ENCODE results near the gene EFNA4. TPM values are rescaled to one million over a fixed set of nuclear protein-coding genes. Genes with fewer than 3 reads are reported as not detected.

The EFNA4 gene
- total RNA-seq, 1 experiment from 2014 or later, result 9.8 TPM

DNA sequence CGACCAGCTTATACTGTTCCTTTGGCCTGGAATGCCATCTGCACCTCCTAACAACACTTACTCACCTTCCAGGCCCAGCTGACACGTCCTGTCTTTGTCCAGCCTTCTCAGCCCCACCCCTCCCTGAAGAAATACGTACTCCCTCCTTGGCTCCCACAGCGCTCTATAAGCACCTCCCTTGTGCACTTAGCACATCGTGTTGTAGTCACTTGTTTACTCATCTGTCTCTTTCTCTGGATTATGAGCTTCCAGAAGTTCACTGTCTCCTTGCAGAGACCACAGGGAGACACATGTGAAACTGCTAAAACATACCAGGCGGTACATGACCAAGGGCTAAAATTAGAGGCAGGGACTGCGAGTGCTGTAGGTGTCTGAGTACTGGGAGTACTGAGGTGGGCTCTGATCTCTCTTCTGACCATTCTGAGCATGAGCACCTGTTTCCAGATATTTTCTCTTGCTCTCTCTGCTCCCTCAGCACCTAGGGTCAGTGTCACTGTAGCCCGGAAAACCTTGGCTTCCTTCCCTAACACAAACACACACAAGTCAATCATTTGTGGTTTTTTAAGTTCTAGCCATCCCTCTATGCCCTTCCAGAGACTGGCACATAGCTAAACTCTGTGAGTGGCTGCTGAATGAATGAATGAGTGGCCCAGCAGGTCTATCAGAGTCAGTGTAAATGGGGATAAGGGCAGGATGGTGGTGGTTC lies 24.8 kb upstream of the EFNA4 start:
- Histone ChIP-seq H3K27me3 (ENCODE audit: insufficient read depth, low read length) (no peaks in the 10 kb centered on the region), H3K79me2 (ENCODE audit: insufficient read depth, low read length) (no peaks in the 10 kb centered on the region), H3K36me3 (ENCODE audit: control insufficient read depth in 1 of 2, insufficient read depth in 2 of 2, low read length in 2 of 2) (no peaks in the 10 kb centered on the region), H3K27ac (ENCODE audit: low read depth, low read length) (no peak overlapping the region), H3K9ac (ENCODE audit: low read length) (no peak overlapping the region), H3K9me3 (ENCODE audit: control insufficient read depth in 1 of 2, insufficient read depth in 1 of 2, low read depth in 1 of 2, low read length in 2 of 2) (no peaks in the 10 kb centered on the region), H3K9me2 (ENCODE audit: insufficient read depth) (no peaks in the 10 kb centered on the region), H3K4me3 (replicated peaks in 1 of 2; ENCODE audit: low read depth in 1 of 2, low read length in 2 of 2) (no peak overlapping the region), H4K20me1 (ENCODE audit: insufficient read depth) (no peaks in the 10 kb centered on the region), H3K4me2 (ENCODE audit: low read length) (no peak overlapping the region), H3K4me1 (ENCODE audit: control insufficient read depth in 1 of 2, insufficient read depth in 2 of 2, low read length in 2 of 2) (peaks cover 0 to 11% of the 10 kb centered on the region in 2 experiments; a peak in 2 of 4 replicates), H2AFZ (ENCODE audit: low read depth, low read length, poor library complexity, severe bottlenecking) (no peak overlapping the region)
- ChIA-PET RAD21 (ENCODE audit: low non-redundant PET in 1 of 2, low total read pairs in 2 of 2, uncharacterized antibody in 2 of 2, unreplicated experiment in 2 of 2) (no interaction called here), CTCF (interaction anchor here (1.1 to 1.7 kb wide), 2 partner anchors 10 to 12 kb away, joined by 3 to 6 read pairs; partner anchors contain the start of gene ADAM15), POLR2A (interaction anchor here (1.2 kb wide), 1 partner anchor 55 kb away, joined by 3 read pairs; the partner anchor contains the start of gene FLAD1)
- intact Hi-C loops (cut with micrococcal nuclease), result no loop called here
- TF ChIP-seq, protein P1, sequence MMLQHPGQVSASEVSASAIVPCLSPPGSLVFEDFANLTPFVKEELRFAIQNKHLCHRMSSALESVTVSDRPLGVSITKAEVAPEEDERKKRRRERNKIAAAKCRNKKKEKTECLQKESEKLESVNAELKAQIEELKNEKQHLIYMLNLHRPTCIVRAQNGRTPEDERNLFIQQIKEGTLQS (IDR thresholded peaks at IDR 0.05), result no peak
- TF ChIP-seq ELF1 (IDR thresholded peaks at IDR 0.05; ENCODE audit: borderline replicate concordance, low read depth) (no peak), POLR2A (IDR thresholded peaks at IDR 0.05; ENCODE audit: borderline replicate concordance, extremely low read depth, insufficient read depth, insufficient read length) (no peak), RAD21 (IDR thresholded peaks at IDR 0.05; ENCODE audit: low read depth) (no peak), ZNF274 (IDR thresholded peaks at IDR 0.05; ENCODE audit: low read depth, low read length) (no peak), FOSL1 (IDR thresholded peaks at IDR 0.05; ENCODE audit: low read depth) (no peak), TCF7L2 (IDR thresholded peaks at IDR 0.05; ENCODE audit: borderline replicate concordance, extremely low read depth, insufficient read depth, insufficient read length) (no peak), EZH2 (IDR thresholded peaks at IDR 0.05) (no peak), YY1 (IDR thresholded peaks at IDR 0.05; ENCODE audit: extremely low read depth, insufficient replicate concordance, low read depth, low read length) (no peak)
- TF ChIP-seq, protein P2, sequence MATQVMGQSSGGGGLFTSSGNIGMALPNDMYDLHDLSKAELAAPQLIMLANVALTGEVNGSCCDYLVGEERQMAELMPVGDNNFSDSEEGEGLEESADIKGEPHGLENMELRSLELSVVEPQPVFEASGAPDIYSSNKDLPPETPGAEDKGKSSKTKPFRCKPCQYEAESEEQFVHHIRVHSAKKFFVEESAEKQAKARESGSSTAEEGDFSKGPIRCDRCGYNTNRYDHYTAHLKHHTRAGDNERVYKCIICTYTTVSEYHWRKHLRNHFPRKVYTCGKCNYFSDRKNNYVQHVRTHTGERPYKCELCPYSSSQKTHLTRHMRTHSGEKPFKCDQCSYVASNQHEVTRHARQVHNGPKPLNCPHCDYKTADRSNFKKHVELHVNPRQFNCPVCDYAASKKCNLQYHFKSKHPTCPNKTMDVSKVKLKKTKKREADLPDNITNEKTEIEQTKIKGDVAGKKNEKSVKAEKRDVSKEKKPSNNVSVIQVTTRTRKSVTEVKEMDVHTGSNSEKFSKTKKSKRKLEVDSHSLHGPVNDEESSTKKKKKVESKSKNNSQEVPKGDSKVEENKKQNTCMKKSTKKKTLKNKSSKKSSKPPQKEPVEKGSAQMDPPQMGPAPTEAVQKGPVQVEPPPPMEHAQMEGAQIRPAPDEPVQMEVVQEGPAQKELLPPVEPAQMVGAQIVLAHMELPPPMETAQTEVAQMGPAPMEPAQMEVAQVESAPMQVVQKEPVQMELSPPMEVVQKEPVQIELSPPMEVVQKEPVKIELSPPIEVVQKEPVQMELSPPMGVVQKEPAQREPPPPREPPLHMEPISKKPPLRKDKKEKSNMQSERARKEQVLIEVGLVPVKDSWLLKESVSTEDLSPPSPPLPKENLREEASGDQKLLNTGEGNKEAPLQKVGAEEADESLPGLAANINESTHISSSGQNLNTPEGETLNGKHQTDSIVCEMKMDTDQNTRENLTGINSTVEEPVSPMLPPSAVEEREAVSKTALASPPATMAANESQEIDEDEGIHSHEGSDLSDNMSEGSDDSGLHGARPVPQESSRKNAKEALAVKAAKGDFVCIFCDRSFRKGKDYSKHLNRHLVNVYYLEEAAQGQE (IDR thresholded peaks at IDR 0.05; ENCODE audit: low read depth), result no peak
- TF ChIP-seq, protein P3, sequence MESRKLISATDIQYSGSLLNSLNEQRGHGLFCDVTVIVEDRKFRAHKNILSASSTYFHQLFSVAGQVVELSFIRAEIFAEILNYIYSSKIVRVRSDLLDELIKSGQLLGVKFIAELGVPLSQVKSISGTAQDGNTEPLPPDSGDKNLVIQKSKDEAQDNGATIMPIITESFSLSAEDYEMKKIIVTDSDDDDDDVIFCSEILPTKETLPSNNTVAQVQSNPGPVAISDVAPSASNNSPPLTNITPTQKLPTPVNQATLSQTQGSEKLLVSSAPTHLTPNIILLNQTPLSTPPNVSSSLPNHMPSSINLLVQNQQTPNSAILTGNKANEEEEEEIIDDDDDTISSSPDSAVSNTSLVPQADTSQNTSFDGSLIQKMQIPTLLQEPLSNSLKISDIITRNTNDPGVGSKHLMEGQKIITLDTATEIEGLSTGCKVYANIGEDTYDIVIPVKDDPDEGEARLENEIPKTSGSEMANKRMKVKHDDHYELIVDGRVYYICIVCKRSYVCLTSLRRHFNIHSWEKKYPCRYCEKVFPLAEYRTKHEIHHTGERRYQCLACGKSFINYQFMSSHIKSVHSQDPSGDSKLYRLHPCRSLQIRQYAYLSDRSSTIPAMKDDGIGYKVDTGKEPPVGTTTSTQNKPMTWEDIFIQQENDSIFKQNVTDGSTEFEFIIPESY (IDR thresholded peaks at IDR 0.05; ENCODE audit: extremely low read depth, insufficient replicate concordance, low read length), result no peak
- TF ChIP-seq, protein P4, sequence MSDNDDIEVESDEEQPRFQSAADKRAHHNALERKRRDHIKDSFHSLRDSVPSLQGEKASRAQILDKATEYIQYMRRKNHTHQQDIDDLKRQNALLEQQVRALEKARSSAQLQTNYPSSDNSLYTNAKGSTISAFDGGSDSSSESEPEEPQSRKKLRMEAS (IDR thresholded peaks at IDR 0.05), result no peak
- ATAC-seq (0 out of 2 replicates have a peak, but pooled peaks have one; percentile 36), DNase-seq (ENCODE audit: low read depth, low spot score) (no peak)
- no TSS peak for BruUV-seq (replicated peaks)
